GM19455 (cell line): Measurements from ENCODE around the gene ERVK3-1.
"Not testable (repeated sequence)": the region's sequence is repeated elsewhere in the genome, so short reads cannot be mapped to it uniquely, and the experiment has no call there.

Experiments
- ATAC-seq: cut with Tn5 transposase; IDR thresholded peaks from one replicate; pipeline ENCODE4 v1.9.1; 2021; ENCODE audit not compliant: unreplicated experiment

The ERVK3-1 gene, protein sequence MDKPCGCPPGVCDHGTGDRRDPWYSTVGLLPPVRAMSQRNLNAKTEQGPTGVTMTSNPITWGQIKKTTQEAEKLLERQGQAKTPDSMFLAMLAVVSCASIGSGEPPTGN

DNA sequence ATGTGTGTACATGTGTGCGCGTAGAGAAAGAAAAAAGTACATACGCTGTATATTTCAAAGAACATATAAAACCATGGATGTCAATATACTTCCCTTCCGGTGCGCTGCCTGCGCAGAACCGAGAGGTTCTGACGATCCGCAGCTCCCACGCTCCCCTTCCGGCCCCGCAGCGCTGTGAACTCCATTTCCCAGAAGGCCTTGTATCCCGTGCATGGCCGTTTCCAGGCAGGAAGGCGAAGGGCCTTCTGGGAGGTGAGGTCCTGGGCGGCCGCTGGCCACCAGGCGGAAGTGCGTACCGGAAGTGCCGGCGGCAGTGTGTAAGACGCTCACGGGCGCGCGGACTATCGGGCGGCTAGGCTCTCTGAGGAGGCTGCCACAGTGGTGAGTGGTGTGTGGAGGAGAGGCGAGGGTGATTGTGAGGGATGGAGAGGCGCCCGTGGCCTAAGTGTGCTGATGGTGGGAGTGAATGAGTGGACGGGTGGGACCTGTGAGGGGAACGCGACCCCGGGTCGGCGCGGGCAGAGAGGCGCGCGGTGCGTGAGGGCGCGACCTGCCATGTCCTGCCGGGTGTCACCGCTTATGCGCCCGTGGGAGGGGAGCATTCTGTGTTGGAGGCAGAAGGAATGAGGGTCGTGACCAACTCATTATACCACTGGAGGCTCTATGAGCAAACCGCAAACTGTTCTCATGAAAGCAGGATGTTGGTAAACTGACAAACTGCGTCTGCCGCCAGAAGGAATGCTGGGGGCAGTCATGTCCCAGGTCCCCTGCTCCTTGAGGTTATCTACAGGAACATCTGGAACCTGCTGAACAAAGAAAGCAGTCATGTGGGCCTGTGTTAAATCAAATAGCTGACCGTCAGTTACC lies at the start of gene ERVK3-1:
Gene ERVK3-1 (plus strand): TSS at position 313 of the 867 bp plus-strand sequence. CDS start 6,792 bp downstream, outside the sequence.
- ATAC-seq: peak; percentile 95

DNA sequence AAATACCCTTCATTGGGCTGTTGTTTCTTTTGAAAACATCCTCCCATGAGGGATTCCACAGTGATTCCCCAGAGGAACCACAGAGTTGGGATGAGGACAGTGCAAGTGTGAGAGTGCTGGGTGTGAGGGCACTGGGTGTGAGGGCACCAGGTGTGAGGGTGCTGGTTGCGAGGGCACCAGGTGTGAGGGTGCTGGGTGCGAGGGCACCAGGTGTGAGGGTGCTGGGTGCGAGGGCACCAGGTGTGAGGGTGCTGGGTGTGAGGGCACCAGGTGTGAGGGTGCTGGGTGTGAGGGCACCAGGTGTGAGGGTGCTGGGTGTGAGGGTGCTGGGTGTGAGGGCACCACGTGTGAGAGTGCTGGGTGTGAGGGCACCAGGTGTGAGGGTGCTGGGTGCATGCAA lies 46.9 kb upstream of the ERVK3-1 start:
- ATAC-seq: not testable (repeated sequence)

DNA sequence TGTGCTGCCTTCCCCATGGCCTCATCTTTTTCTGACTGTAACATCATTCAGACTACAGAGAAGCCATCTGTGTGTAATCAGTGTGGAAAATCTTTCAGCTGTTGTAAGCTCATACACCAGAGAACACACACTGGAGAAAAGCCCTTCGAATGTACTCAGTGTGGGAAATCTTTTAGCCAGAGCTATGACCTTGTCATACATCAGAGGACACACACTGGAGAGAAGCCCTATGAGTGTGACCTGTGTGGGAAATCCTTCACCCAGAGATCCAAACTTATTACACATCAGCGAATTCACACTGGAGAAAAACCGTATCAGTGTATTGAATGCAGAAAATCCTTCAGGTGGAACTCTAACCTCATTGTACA lies 43.6 kb upstream of the ERVK3-1 start:
- no peak for ATAC-seq

GRCh38 chr19:58261968-58262921 lies 42.9 kb upstream of the ERVK3-1 start:
- ATAC-seq: no peak

DNA sequence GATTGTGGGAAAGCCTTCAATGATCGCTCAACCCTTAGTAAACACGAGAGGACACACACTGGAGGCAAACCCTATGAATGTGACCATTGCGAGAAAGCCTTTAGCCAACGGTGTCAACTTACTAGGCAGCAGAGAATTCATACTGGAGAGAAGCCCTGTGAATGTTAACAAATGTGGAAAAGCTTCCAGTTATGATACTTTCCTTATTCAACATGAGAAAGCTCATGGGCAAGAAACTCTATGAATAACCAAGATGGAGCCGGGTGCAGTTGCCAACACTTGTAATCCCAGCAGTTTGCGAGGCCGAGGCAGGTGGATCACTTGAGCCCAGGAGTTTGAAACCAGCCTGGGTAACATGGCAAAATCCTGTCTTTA lies 42.3 kb upstream of the ERVK3-1 start:
- no peak for ATAC-seq

DNA sequence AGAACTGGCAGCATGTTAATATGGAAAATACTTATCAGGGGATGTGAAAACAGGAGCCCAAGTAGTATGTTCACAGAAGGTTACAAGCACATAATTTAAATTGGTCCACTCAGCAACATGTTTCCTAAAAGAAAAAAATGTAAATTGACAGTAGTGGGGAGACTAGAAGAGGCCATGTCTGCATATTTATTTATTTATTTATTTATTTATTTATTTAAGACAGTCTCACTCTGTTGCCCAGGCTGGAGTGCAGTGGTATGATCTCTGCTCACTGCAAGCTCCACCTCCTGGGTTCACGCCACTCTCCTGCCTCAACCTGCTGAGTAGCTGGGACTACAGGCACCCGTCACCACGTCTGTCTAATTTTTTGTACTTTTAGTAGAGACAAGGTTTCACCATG lies 40.1 kb upstream of the ERVK3-1 start:
- no peak for ATAC-seq

DNA sequence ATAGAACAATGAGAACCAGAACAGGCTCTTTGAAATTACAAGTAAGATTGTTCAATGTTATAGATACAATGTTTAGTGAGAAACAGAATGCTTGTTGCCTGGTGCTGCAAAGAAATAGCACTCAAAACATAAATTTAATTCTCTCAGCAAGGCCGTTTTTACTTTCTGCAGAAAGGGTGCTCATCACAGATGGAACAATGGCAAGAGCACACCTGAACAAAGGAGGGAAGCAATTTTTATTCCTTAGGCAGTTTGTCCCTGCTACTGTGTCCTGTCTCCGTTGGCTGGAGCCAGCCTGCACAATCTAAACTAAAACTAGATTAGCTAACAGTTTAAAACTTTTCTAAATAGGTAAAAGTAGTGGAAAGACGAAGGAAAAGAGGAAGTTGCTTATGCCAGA lies 36.8 kb upstream of the ERVK3-1 start:
- no peak for ATAC-seq

DNA sequence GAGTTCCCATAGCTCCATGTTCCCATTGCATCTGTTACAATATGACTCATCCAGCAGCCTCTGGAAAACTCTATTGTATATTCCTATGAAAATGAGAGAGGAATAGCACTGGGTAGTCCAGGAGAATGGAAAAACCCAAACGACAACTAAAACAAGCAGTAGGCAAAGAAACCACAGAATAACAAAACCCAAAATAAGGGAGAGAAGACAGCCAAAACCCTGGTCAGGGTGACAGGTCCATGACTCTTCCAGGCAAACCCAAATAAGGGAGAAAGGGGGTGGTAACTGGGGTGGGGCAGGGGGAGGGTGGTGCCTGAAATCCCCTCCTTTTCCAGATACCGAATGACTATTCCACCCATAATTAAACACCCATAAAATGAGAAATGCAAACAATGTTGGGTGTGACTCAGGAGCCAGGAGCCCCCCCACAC lies 30.4 kb upstream of the ERVK3-1 start:
- no peak for ATAC-seq

DNA sequence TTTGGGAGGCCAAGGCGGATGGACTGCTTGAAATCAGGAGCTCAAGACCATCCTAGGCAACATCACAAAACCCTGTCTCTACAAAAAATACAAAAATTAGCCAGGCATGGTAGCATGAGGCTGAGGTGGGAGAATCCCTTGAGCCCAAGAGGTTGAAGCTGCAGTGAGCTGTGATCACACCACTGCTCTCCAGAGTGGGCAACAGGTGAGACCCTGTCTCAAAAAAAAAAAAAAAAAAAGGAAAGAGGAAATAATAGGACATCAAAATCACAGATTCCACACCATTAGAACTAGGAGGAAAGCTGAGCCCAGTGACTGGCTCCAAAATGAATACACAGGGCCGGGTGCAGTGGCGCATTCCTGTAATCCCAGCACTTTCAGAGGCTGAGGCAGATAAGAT lies 29.6 kb upstream of the ERVK3-1 start:
- no peak for ATAC-seq

- ATAC-seq: no peak
Measured at GRCh38 chr19:58277197-58277596, 28.0 kb upstream of the ERVK3-1 start.

DNA sequence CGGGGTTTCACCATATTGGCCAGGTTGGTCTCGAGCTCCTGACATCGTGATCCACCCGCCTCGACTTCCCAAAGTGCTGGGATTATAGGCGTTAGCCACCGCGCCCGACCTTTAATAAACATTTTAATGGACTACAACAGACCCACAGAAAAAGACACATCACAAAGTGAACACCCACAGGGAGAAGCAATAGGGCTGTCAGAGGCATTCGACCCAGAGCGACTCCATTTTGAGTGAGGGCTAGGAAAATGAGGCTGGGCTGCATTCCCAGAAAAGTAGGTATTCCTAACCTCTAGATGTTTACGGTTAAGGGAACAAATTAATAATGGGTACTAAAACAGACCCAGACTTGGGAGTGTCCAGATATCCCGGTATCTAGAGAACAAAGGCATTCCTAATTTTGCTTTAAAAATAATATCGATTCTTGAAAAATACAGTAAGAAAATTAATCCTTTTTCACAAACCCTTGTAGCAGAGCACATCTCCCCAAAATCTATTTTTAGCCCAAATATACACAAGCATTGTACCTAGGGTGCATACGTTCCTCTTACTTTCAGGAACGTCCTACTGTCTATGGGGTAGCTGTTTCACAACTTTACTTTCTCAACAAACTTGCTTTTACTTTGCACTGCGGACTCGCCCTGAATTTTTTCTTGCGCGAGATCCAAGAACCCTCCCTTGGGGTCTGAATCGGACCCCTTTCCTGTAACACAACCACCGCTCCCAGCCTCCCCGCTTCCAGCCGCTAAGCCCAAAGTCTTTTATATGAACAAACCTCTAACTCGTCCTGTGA lies 27.2 kb upstream of the ERVK3-1 start:
- ATAC-seq: no peak

- ATAC-seq: peak; percentile 93
Measured at GRCh38 chr19:58278541-58279041, 26.6 kb upstream of the ERVK3-1 start, which contains the start of gene ZNF8. TSS of gene ZNF8 (plus strand) at chr19:58278955. CDS start at chr19:58279082, 127 bp downstream.

DNA sequence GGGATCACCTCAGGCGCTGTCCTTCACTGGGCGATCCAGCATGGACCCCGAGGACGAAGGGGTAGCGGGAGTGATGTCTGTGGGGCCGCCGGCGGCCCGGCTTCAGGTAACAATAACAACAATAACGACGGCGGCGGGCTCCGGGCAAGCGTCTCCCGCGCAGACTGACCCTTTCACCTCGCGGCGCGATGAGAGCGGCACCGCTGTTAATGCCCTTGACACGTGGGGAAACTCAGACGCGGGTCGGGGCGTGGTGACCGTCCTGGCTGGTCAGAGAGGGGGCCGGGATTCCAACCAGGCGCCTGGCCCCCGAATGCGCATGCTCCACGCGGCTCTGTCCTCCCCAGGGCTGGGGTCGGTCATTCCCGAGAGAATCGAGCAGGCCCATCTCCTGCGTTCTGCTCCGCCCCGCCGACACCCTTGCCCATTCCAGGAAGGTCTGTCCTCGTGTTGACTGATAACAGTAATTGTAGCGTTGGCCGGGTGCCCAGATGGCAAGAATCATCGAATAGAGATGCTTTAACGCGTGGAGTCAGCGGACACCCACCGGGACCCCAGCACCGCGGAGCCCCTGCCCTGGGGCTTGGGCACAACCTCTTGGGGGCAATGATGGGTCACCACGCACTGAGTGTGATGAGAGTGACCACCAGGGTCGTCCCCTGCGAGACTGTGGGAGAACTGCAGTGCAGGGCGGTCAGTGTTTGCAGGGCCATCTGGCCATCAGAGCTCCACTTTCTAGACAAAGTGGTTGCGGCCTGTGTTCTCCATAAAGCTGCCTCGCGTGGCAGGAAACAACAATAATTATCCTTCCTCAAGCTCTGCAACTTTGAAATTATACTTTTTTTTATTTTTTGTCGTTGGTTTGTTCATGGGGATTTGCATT lies 25.9 kb upstream of the ERVK3-1 start:
- ATAC-seq: peak; percentile 28

DNA sequence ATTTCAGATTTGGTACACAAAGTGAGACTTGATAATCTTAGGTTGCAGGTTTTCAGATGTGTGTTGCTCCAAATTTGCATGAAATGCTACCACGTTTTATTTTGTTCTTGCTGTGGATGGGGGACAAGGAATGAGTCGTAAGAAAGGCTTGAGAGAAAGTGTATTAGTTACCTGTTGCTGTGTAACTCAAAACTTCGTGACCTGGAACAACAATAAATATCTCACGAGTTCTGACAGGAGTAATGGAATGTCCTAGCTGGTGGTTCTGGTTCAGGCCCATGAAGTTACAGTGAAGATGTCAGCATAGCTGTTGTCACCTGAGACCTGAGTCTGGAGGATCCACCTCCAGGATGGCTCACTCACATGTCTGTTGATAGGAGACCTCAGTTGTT lies 25.3 kb upstream of the ERVK3-1 start:
- ATAC-seq: no peak

DNA sequence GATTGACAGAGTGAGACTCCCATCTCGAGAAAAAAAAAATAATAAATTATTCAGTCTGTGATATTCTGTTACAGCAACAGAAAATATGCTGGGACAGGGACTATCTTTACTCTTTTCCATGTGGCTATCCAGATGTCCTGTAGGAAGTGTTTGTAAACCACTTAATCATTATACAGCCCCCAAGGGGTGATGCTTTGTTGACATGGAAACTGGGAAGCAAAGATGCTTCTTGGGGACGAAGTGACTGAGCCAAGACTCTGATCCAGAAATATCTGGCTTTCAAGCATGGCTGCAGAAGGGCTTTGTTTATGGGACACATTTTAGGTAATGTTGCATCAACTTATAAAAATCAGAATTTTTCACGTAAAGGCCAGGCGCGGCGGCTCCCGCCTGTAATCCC lies 21.0 kb upstream of the ERVK3-1 start:
- no peak for ATAC-seq

- no peak for ATAC-seq
Measured at GRCh38 chr19:58291943-58292342, 13.2 kb upstream of the ERVK3-1 start.

DNA sequence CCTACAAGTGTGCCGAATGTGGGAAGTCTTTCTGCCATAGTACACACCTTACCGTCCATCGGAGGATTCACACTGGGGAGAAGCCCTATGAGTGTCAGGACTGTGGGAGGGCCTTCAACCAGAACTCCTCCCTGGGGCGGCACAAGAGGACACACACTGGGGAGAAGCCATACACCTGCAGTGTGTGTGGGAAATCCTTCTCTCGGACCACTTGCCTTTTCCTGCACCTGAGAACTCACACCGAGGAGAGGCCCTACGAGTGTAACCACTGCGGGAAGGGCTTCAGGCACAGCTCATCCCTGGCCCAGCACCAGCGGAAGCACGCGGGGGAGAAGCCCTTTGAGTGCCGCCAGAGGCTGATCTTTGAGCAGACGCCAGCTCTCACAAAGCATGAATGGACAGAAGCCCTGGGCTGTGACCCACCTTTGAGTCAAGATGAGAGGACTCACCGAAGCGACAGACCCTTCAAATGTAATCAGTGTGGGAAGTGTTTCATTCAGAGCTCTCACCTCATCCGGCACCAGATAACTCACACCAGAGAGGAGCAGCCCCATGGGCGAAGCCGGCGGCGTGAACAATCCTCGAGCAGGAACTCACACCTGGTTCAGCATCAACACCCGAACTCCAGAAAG lies 10.3 kb upstream of the ERVK3-1 start:
- no peak for ATAC-seq

- no peak for ATAC-seq
Measured at GRCh38 chr19:58296104-58296503, 9.1 kb upstream of the ERVK3-1 start.

- ATAC-seq: no peak
Measured at GRCh38 chr19:58300620-58301019, 4.6 kb upstream of the ERVK3-1 start.
